ENCODE data around the gene DSC3.
"Not testable (repeated sequence)": the region's sequence is repeated elsewhere in the genome, so short reads cannot be mapped to it uniquely, and the experiment has no call there.

- not testable (repeated sequence) for TF ChIP-seq CTCF (IDR thresholded peaks at IDR 0.05; ENCODE audit: poor library complexity); EZH2 (IDR thresholded peaks at IDR 0.05; ENCODE audit: borderline replicate concordance); EZH2phosphoT487 (IDR thresholded peaks at IDR 0.05; ENCODE audit: low read depth, severe bottlenecking, unreplicated experiment)
These were observed 31.1 kb downstream of the DSC3 start for GRCh38 chr18:31011455-31011854.

Data from hepatocyte (in vitro differentiated cells).